Psoas muscle (tissue), 8 donors: Measurements from ENCODE around the gene DDI2. TPM values are rescaled to one million over a fixed set of nuclear protein-coding genes. Genes with fewer than 3 reads are reported as not detected.

Source experiments
- ATAC-seq, 4 donors: fragments of 200-7000 bp; cut with Tn5 transposase; one replicate each; pipeline ENCODE4 v1.9.1; 2020; ENCODE audit warnings: moderate library complexity in 3 of 4, mild to moderate bottlenecking in 2 of 4
- DNase-seq, 2 donors: peaks; one replicate each; pipeline ENCODE4 v3.0.0-alpha.2; 2020
- H3K27ac ChIP-seq: fragments of 200-600 bp; one replicate; pipeline ENCODE4 v1.8.0; 2022
- H3K27me3 ChIP-seq, 3 donors: fragments of 200-600 bp in 1 of 3; one replicate each; pipeline versions ENCODE4 v1.6.1 to v1.8.0; 2013 to 2022; ENCODE audit warnings: low read length in 2 of 3, mild to moderate bottlenecking in 2 of 3, moderate library complexity in 1 of 3; ENCODE audit not compliant: insufficient read depth in 3 of 3
- H3K36me3 ChIP-seq, 2 donors: fragments of 200-600 bp in 1 of 2; one replicate each; pipeline versions ENCODE4 v1.6.1 to v1.8.0; 2013 to 2022; ENCODE audit warnings: low read depth in 1 of 2, mild to moderate bottlenecking in 1 of 2, moderate library complexity in 1 of 2; ENCODE audit not compliant: insufficient read depth in 1 of 2
- H3K4me1 ChIP-seq: fragments of 200-600 bp; one replicate; pipeline ENCODE4 v1.8.0; 2022
- H3K4me3 ChIP-seq: fragments of 200-600 bp; one replicate; pipeline ENCODE4 v1.8.0; 2022; ENCODE audit warnings: mild to moderate bottlenecking
- H3K9me3 ChIP-seq: fragments of 200-600 bp; one replicate; pipeline ENCODE4 v1.8.0; 2022
- CTCF ChIP-seq: fragments of 200-600 bp; IDR thresholded peaks from one replicate; pipeline ENCODE4 v1.8.0; 2022; ENCODE audit warnings: antibody characterized with exemption
- WGBS, 3 donors: extraction: QIAGEN DNeasy Blood & Tissue Kit; methylation state at CpG; one replicate each; pipeline versions ENCODE4 v1.1.6 to v1.1.7; 2013; 5-methylcytosine and 5-hydroxymethylcytosine counted together
- intact Hi-C, 2 donors: fragments of 100-400 bp; cut with DNase I; formaldehyde crosslinking; loops; one replicate each; pipeline versions ENCODE4 v1.11.0 to v1.14.2; 2022
- polyA plus RNA-seq, 3 donors: library from polyadenylated mRNA; stranded (reverse); fragments of 200-250 nt; gene quantifications; one replicate each; pipeline ENCODE4 v1.2.3, GENCODE V29; 2013
- total RNA-seq, 4 donors: library from RNA; stranded (reverse); fragmentation: NEBNext Ultra II Directional in 2 of 4; extraction: Animal tissue kit (Norgen Biotek cat#: 25700) in 2 of 4; gene quantifications; one replicate each; pipeline versions ENCODE4 v1.2.1 to v1.2.4, GENCODE V29; 2021 to 2023
- donor health status: healthy with polysubstance abuse.
- donor health status: DM: no; HTN: no; CAD: no; lungs with moderate emphysema.
- donor health status: Bipolar disorder and iron deficiency.
- donor health status: healthy.
- donor health status: DM: yes; HTN: yes; CAD: no.
- donor health status: DM: no; HTN: no; CAD: no.
- donor health status: DM: no; HTN: no; CAD: no.
- donor health status: DM: yes; HTN: yes; CAD: no.

The DDI2 gene
- total and polyA plus RNA-seq, 7 donors = 4.8 to 80.2 (median 35.4) TPM

- no peak for TF ChIP-seq CTCF
- 35 to 57% (median 44%) methylated on average over 2 of the region's 2 CpGs for WGBS, 3 donors
- Histone ChIP-seq H3K9me3 (no peaks in the 10 kb centered on the region), H3K27ac (peak overlapping the region; percentile 51), H3K4me3 (no peak overlapping the region), H3K27me3 (no peaks in the 10 kb centered on the region), H3K36me3 (peaks cover 2 to 4% of the 10 kb centered on the region in 2 donors), H3K4me1 (peaks cover 37% of the 10 kb centered on the region)
- ATAC-seq = no peak
- no peak for DNase-seq
- intact Hi-C loops = no loop called here
Observed at GRCh38 chr1:15687446-15687845, 70.2 kb downstream of the DDI2 start.

DNA sequence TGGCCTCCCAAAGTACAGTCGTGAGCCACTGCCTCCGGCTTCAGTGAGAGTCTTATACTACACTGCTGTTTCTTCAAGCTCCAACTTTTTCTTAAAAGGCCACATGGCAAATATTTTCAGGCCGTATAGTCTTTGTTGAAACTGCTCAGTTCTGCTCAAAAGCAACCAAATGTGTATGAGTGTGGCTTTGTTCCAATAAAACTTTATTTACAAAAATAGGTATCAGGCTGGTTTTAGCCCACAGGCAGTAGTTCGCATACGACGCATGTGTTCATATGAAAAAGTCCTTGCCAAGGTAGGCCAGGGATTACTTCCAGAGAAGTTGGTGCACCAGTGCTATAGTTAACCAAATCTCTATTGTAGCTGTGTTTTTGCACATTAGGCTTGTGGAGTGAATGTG lies 73.1 kb downstream of the DDI2 start:
- no peak for DNase-seq
- 89 to 97% (median 90%) methylated on average over 6 of the region's 6 CpGs for WGBS, 3 donors
- Histone ChIP-seq H3K4me3 (no peak overlapping the region), H3K4me1 (peaks cover 50% of the 10 kb centered on the region), H3K36me3 (peaks cover 2 to 4% of the 10 kb centered on the region in 2 donors), H3K27me3 (no peaks in the 10 kb centered on the region), H3K9me3 (no peaks in the 10 kb centered on the region), H3K27ac (peak overlapping the region; percentile 77)
- TF ChIP-seq CTCF = no peak
- intact Hi-C loops = no loop called here
- no peak for ATAC-seq

- intact Hi-C loops = no loop called here
- H3K36me3 ChIP-seq = peaks cover 4 to 11% of the 10 kb centered on the region in 2 donors
- H3K4me1 ChIP-seq = peaks cover 44% of the 10 kb centered on the region
- H3K27me3 ChIP-seq = no peaks in the 10 kb centered on the region
- peak overlapping the region; percentile 6 for H3K4me3 ChIP-seq
- 23 to 30% (median 26%) methylated on average over 11 of the region's 11 CpGs for WGBS, 3 donors
- TF ChIP-seq CTCF = no peak
- no peaks in the 10 kb centered on the region for H3K9me3 ChIP-seq
- ATAC-seq = peak; percentile 95 to 97 (median 96)
- peak overlapping the region; percentile 77 for H3K27ac ChIP-seq
- DNase-seq = peak; percentile 59 to 81
Observed at GRCh38 chr1:15691434-15692032, 74.3 kb downstream of the DDI2 start.

DNA sequence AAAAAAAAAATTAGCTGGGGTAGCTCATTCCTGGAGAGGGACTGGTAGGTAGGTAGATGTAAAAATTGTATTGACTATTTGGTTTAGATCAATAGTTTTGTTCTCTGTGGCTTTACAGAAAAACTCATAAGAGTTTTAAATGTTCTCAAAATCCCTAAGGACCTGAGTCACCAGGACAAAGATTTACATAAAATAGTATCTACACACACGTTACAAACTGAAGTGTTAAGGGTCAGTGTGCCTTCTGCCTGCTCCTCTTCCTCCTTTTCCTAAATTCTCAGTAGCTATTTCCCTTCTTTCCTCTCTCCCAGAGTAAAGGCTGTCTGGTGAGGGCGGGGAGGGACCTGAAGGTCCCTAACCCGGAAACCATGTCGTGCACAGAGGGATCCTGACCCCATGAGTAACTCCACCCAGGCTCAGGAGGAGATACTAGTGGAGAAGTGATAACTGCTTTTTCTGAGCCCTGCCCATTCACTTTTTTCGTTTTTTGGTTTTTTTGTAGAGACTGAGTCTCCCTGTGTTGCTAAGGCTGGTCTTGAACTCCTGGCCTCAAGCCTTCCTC lies 74.9 kb downstream of the DDI2 start:
- H3K4me1 ChIP-seq = peaks cover 49% of the 10 kb centered on the region
- no peak overlapping the region for H3K4me3 ChIP-seq
- no peak for TF ChIP-seq CTCF
- no peak for ATAC-seq
- H3K9me3 ChIP-seq = no peaks in the 10 kb centered on the region
- 64 to 68% (median 67%) methylated on average over 5 of the region's 5 CpGs for WGBS, 3 donors
- no peaks in the 10 kb centered on the region for H3K27me3 ChIP-seq
- H3K36me3 ChIP-seq = peaks cover 4 to 14% of the 10 kb centered on the region in 2 donors
- intact Hi-C loops = no loop called here
- no peak for DNase-seq
- peak overlapping the region; percentile 77 for H3K27ac ChIP-seq
